Endothelial cell of umbilical vein (primary cell): Measurements from ENCODE around the gene ILRUN. TPM values are rescaled to one million over a fixed set of nuclear protein-coding genes. Genes with fewer than 3 reads are reported as not detected.

Experiments used
- BruUV-seq: library from RNA; stranded (reverse); fragments of 400-500 nt; replicated peaks from 2 replicates; lab custom pipeline; 2021; lab: Mats Ljungman, UMichigan
- CTCF ChIA-PET: fragments of 300-600, 350-600 bp; sonication (Branson Sonifier 250); formaldehyde crosslinking; loops from one replicate; lab custom pipeline; 2021; ENCODE audit warnings: antibody characterized with exemption, inconsistent platforms; lab: Charles Lee
- POLR2A ChIA-PET: fragments of 300-600, 350-600 bp; sonication (Branson Sonifier 250); formaldehyde crosslinking; loops from one replicate; lab custom pipeline; 2021; ENCODE audit warnings: antibody characterized with exemption, inconsistent platforms; lab: Charles Lee
- DNase-seq: peaks from one replicate; pipeline ENCODE4 v3.0.0-alpha.2; 2011; ENCODE audit warnings: low read depth, low spot score
- FAIRE-seq: peaks from 2 replicates; lab custom pipeline; 2011; peaks lifted over from hg19 to GRCh38; lab: Jason Lieb, UNC
- H2AFZ ChIP-seq: 2 replicates; pipeline ENCODE4 v1.6.0; 2012; ENCODE audit warnings: low read depth, low read length, control low read depth, inconsistent platforms
- H3K27ac ChIP-seq: 2 replicates; pipeline ENCODE4 v1.5.1; 2011; ENCODE audit warnings: low read depth, mild to moderate bottlenecking, control low read depth, low read length, moderate library complexity; ENCODE audit not compliant: insufficient read depth
- H3K27me3 ChIP-seq, 2 experiments: 2 replicates each; pipeline versions ENCODE4 v1.6.0 to v1.6.1; 2011; ENCODE audit warnings: low read length in 2 of 2, mixed read lengths in 1 of 2; ENCODE audit not compliant: control insufficient read depth in 2 of 2, insufficient read depth in 2 of 2
- H3K36me3 ChIP-seq, 2 experiments: 2 replicates in 1 of 2; 3 replicates in 1 of 2; pipeline ENCODE4 v1.5.1; 2011; ENCODE audit warnings: low read length in 2 of 2, mild to moderate bottlenecking in 1 of 2, moderate library complexity in 1 of 2; ENCODE audit not compliant: control insufficient read depth in 2 of 2, insufficient read depth in 2 of 2; ENCODE audit errors: extremely low read depth in 1 of 2
- H3K4me1 ChIP-seq: 3 replicates; pipeline ENCODE4 v1.5.1; 2011; ENCODE audit warnings: mild to moderate bottlenecking, low read length; ENCODE audit not compliant: control insufficient read depth, insufficient read depth; ENCODE audit errors: extremely low read depth
- H3K4me2 ChIP-seq: 2 replicates; pipeline ENCODE4 v1.6.1; 2011; ENCODE audit warnings: low read length, control low read depth, mixed read lengths; ENCODE audit not compliant: insufficient read depth
- H3K4me3 ChIP-seq, 3 experiments: fragments of 200-600 bp in 1 of 3; sonication (generic), shearing (Covaris generic) in 1 of 3; replicated peaks in 1 of 3; 2 replicates each; pipeline ENCODE4 v1.5.1; 2011 to 2016; ENCODE audit warnings: control low read depth in 3 of 3, low read length in 3 of 3, mild to moderate bottlenecking in 2 of 3, inconsistent platforms in 1 of 3, low read depth in 1 of 3, moderate library complexity in 1 of 3; ENCODE audit not compliant: insufficient read depth in 1 of 3
- H3K79me2 ChIP-seq: 2 replicates; pipeline ENCODE4 v1.6.0; 2012; ENCODE audit warnings: low read length, inconsistent platforms; ENCODE audit not compliant: control insufficient read depth, insufficient read depth
- H3K9ac ChIP-seq: replicated peaks from 2 replicates; pipeline ENCODE3; 2011; ENCODE audit warnings: low read length, control low read depth; ENCODE audit not compliant: insufficient read depth; ENCODE audit errors: extremely low read depth
- H3K9me1 ChIP-seq: replicated peaks from 3 replicates; pipeline ENCODE4 v1.6.0; 2011; ENCODE audit warnings: mild to moderate bottlenecking, low read length; ENCODE audit not compliant: control insufficient read depth, insufficient read depth; ENCODE audit errors: extremely low read depth
- H3K9me3 ChIP-seq: replicated peaks from 2 replicates; pipeline ENCODE4 v1.5.1; 2012; ENCODE audit warnings: low read length, inconsistent platforms; ENCODE audit not compliant: control insufficient read depth, insufficient read depth
- H4K20me1 ChIP-seq: replicated peaks from 2 replicates; pipeline ENCODE3; 2011; ENCODE audit warnings: mild to moderate bottlenecking, low read length; ENCODE audit not compliant: control insufficient read depth, insufficient read depth; ENCODE audit errors: extremely low read depth
- CTCF ChIP-seq, 2 donors: IDR thresholded peaks; 1 replicate in 1 of 2; 2 replicates in 1 of 2; pipeline ENCODE4 v1.5.1; 2011; ENCODE audit warnings: low read length in 2 of 2, mild to moderate bottlenecking in 2 of 2, moderate library complexity in 2 of 2, control low read depth in 1 of 2, inconsistent platforms in 1 of 2, low read depth in 1 of 2; ENCODE audit not compliant: insufficient read depth in 1 of 2; ENCODE audit errors: extremely low read depth in 1 of 2
- EZH2 ChIP-seq: IDR thresholded peaks from 2 replicates; pipeline ENCODE4 v1.6.1; 2012; ENCODE audit warnings: borderline replicate concordance, low read depth, mild to moderate bottlenecking, moderate library complexity, low read length, inconsistent platforms; ENCODE audit not compliant: severe bottlenecking
- FOS ChIP-seq: IDR thresholded peaks from 2 replicates; pipeline ENCODE4 v1.6.1; 2011; ENCODE audit warnings: mild to moderate bottlenecking, low read length, moderate library complexity, borderline replicate concordance; ENCODE audit not compliant: insufficient read depth
- GATA2 ChIP-seq: IDR thresholded peaks from 2 replicates; pipeline ENCODE4 v1.7.0; 2011; ENCODE audit warnings: low read depth, mild to moderate bottlenecking, moderate library complexity, mixed read lengths, low read length; ENCODE audit not compliant: insufficient read length, insufficient read depth
- JUN ChIP-seq: IDR thresholded peaks from 2 replicates; pipeline ENCODE4 v1.6.1; 2011; ENCODE audit warnings: borderline replicate concordance, low read depth; ENCODE audit not compliant: insufficient read length, insufficient read depth
- MAX ChIP-seq: IDR thresholded peaks from 2 replicates; pipeline ENCODE4 v1.6.1; 2011; ENCODE audit not compliant: insufficient read depth, insufficient read length
- MYC ChIP-seq: IDR thresholded peaks from one replicate; pipeline ENCODE4 v1.6.1; 2011; ENCODE audit warnings: mild to moderate bottlenecking, low read depth, low read length
- POLR2A ChIP-seq: IDR thresholded peaks from 2 replicates; pipeline ENCODE4 v1.6.1; 2012; ENCODE audit warnings: low read depth, mild to moderate bottlenecking, control low read depth, low read length
- POLR2AphosphoS5 ChIP-seq: IDR thresholded peaks from 2 replicates; pipeline ENCODE4 v1.6.1; 2012; ENCODE audit warnings: low read depth, mild to moderate bottlenecking, control low read depth, low read length, moderate library complexity; ENCODE audit not compliant: insufficient read depth
- dilution Hi-C: fragments of 300-500 bp; cut with MboI; formaldehyde crosslinking; loops from one replicate; pipeline ENCODE4 v1.15.0; 2019; ENCODE audit warnings: low sequenced_read_pairs; ENCODE audit not compliant: extremely low pct_ligation_motif_present
- intact Hi-C: fragments of 100-400 bp; cut with micrococcal nuclease; formaldehyde crosslinking; loops from one replicate; pipeline ENCODE4 v1.10.0; 2022
- polyA plus RNA-seq, 4 experiments: library from polyadenylated mRNA; depleted of rRNA in 3 of 4; stranded (reverse) in 3 of 4; unstranded in 1 of 4; fragments of >200 nt; gene quantifications; 2 replicates each; pipeline versions ENCODE4 v1.2.1 to v1.2.3, GENCODE V29; 2011 to 2012; ENCODE audit warnings: missing spikeins in 1 of 4
- total RNA-seq: library from RNA; stranded (reverse); gene quantifications from 2 replicates; pipeline ENCODE4 v1.2.3, GENCODE V29; 2021

The ILRUN gene
- total and polyA plus RNA-seq, 2 donors (not counting 3 experiments of a cell fraction or from before 2014, with no cell fraction given): 30.5 to 48.9 TPM

- no peaks in the 10 kb centered on the region for H3K9me1 ChIP-seq
- H3K4me2 ChIP-seq: no peak overlapping the region
- no peak for DNase-seq
- H3K36me3 ChIP-seq: no peaks in the 10 kb centered on the region
- peaks cover 34% of the 10 kb centered on the region for H3K79me2 ChIP-seq
- no peaks in the 10 kb centered on the region for H3K9me3 ChIP-seq
- no peak for TF ChIP-seq POLR2AphosphoS5
- TF ChIP-seq GATA2: no peak
- TF ChIP-seq EZH2: no peak
- TF ChIP-seq FOS: no peak
- no peak for TF ChIP-seq MAX
- TF ChIP-seq POLR2A: no peak
- TF ChIP-seq CTCF (IDR thresholded peaks at IDR 0.05; ENCODE audit: extremely low read depth in 1 of 2, insufficient read depth in 1 of 2, low read depth in 1 of 2, low read length in 2 of 2): no peak
- TF ChIP-seq JUN: no peak
- TF ChIP-seq MYC: no peak
- peaks cover 4% of the 10 kb centered on the region for H4K20me1 ChIP-seq
- no peak overlapping the region for H2AFZ ChIP-seq
- no TSS peak for BruUV-seq
- dilution Hi-C loops (no loop called here), intact Hi-C loops (loop anchor here (5.0 kb wide), 1 partner anchor 41 kb away; no protein-coding TSS in a partner anchor)
- no peak overlapping the region for H3K4me3 ChIP-seq
- H3K4me1 ChIP-seq: peaks cover 14% of the 10 kb centered on the region
- no peak for FAIRE-seq
- no peak overlapping the region for H3K27ac ChIP-seq
- ChIA-PET POLR2A (no interaction called here), CTCF (interaction anchor here (1.1 kb wide), 1 partner anchor 89 kb away, joined by 3 read pairs; no protein-coding TSS in a partner anchor)
- no peak overlapping the region for H3K9ac ChIP-seq
- no peaks in the 10 kb centered on the region for H3K27me3 ChIP-seq
Measured at GRCh38 chr6:34697904-34698559, 1.5 kb upstream of the ILRUN start.
